NCI-H526 treated with DMSO at 0.1 percent for 48 hours (cell line): ENCODE data around the gene TMEM121.

Experiments
- DNase-seq: peaks from one replicate; lab custom pipeline; 2025; lab: John Stamatoyannopoulos, UW

TMEM121 gene

GRCh38 chr14:105525861-105526775, at the start of gene TMEM121:
Gene TMEM121, plus strand, starts transcription at chr14:105526583. Its CDS starts 2,252 bp downstream, at chr14:105528835.
- no peak for DNase-seq

GRCh38 chr14:105476831-105477659, 49.3 kb upstream of the TMEM121 start:
- DNase-seq, result no peak

DNA sequence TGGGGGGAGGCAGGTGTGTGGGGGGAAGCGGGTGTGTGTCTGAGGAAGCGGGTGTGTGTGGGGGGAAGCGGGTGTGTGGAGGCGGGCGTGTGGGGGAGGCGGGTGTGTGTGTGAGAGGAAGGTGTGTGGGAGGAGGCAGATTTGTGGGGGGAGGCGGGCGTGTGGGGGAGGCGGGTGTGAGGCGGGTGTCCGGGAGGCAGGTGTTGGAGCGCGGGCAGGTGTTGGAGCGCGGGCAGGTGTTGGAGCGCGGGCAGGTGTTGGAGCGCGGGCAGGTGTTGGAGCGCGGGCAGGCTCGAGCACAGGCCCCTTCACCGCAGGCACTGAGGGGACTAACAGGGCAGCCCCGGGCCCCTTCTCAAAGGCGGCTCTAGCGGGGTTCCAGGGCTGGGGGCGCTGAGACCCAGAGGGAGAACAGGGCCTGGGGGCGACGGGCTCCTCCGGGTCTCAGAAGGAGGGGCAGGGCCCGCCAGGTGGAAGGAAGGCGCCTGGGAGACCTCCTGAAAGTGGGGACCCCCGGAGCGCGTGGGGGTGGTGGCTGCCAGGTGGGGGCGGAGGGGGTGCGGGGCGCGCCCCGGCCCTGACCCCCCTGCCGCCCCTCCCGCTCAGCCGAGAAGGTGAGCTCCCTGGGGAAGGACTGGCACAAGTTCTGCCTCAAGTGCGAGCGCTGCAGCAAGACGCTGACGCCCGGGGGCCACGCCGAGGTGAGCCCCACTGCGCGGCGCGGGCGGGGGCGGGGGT, 48.6 kb upstream of the TMEM121 start:
- no peak for DNase-seq

GRCh38 chr14:105478398-105479251, 47.8 kb upstream of the TMEM121 start:
- DNase-seq, result no peak

- DNase-seq, result peak; percentile 20
Measured at GRCh38 chr14:105479431-105480158, 46.8 kb upstream of the TMEM121 start.

DNA sequence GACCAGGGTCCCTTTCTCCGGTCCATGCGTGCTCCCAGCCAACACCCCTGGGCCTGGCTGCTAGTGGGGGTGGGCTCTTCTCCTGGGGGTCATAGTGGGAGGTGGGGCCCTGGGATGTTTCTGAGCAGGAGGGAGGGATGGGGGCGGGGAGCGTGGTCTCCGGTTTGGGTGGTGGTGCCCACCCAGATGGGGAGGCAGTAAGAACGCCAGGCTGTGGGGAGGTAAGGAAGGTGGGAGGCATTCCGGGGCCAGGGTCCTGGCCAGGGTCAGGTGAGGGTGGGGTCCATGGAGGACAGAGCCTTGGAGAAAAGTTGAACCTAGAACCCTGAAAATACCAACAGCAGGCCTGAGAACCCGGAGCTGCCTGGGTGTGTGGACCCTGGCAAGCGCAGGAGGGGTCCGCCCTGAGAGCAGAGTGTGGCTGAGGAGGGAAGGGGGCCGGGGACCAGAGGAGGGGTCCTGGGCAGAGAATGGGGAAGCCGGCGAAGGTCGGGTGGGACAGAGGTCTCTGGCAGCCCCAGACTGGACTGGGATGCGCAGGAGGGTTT, 46.1 kb upstream of the TMEM121 start:
- no peak for DNase-seq

DNA sequence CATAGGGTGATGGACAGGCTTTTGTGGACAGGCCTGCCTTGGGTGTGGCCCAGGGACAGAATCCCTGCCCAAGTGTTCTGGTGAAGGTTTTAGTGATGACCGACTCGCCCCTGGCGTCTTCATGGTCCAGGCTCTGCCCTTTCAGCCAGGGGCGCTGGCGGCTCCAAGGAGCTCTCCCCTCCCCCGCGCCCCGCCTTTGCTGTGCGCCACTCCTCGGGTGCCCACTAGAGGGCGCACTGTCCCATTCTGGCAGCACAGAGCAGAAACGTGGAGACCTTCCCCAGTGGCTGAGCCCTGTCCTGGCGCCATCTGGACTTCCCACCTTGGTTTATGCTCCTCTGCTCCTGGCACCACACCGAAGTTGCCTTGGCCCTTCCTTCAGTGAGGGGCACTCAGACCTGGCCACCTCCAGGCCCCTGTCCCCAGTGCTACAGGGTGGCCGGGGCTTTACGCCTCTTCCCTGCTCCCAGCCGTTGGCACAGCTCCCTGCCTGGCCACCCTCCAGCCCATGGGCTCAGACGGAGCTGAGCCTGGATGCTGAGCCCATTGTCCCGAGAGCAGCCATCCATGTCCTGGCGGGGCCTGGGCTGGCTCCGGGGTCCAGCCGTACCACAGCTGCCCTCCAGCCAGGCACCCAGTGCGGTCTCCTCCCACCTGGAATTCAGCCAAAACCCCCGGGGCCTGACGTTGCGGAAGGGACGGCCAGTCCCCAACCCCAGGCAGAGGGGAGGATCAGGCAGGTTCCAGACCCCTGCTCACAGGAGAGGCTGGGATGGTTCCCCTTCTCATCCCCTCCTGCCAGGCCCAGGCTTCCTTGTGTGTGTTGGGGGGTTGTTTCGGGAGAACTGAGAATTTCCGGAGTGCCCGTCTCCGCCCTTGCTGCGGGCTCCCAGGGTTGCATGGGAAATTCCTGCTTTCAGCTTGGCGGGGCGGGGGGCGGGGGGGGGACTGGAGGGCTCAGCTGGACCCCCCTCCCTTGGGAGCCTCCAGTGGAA, 45.3 kb upstream of the TMEM121 start:
- DNase-seq, result peak; percentile 76

- peak; percentile 78 for DNase-seq
Measured at GRCh38 chr14:105481886-105482457, 44.4 kb upstream of the TMEM121 start.

- no peak for DNase-seq
Measured at GRCh38 chr14:105482486-105483110, 43.8 kb upstream of the TMEM121 start.

DNA sequence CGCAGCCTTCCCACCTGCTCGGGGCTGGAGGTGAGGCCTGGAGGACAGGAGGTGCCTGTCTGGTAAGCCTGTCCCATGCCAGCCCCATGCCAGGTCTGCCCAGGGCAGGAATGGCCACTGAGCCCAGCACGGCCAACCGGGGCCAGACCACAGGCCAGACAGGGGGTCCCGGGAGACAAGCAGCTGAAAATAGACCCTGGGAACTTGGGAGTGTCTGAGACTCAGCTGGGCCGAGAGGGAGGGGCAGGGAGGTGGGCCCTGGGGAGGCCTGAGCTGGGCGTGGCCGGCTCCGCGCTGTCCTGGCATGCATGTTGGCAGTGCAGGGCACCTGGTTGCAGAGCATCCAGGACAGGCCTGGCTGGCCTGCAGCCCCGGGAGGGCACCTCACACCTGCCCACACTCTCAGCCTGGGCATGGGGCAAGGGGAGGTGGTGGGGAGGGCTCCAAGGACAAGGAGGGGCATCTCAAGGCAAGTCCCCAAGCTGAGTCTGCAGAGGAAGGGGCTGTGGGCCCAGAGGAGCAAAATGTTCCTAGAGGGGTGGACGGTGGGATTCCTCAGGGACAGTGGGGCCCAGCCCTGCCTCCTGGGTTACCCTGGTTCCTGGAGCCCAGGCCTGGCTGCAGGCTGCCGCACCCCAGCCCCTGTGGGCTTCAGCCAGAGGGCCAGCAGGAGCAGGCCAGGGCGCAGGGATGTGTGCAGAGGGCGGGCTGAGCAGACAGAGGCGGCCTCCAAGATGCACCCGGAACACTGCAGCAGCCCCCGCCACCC, 42.9 kb upstream of the TMEM121 start:
- no peak for DNase-seq

- no peak for DNase-seq
Measured at GRCh38 chr14:105484069-105484996, 42.0 kb upstream of the TMEM121 start.

DNA sequence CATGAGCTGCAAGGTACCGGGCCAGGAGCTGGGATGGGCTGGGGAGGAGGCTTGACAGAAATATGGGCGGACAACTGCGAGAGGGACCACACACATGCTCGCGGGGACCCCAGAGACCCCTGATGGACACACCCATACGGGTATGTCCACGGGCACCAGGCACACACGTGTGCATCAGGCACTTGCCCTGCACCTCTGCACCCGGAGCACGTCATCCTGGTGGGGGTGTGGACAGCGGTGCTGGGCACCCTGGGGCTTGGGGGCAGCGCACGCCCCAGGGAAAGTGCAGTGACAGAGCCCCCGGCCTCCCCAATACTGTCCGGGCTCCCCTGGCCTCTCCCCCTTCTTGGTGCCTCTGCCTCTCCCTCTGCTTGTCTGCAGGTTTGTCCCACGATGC, 41.4 kb upstream of the TMEM121 start:
- DNase-seq, result no peak

DNA sequence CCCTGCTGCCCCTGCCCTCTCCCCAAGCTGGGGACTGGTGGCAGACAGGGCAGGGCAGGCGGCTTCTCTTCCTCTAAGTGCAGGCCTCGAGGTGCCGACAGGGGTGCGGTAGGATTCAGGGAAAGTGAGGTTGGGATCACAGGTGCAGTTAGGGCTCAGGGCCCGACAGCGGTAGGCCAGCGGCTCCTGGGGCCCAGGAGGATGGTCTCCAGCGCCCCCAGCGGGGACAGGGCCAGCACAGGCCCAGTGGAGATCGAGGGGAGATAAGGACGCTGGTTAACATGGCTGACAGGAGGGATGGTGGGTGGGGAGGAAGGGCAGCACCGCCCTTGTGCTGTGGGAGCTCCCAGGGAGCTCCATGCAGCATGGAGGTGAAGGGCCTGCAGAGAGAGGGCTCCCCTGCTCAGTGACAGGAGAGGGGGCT, 40.6 kb upstream of the TMEM121 start:
- peak; percentile 52 for DNase-seq

DNA sequence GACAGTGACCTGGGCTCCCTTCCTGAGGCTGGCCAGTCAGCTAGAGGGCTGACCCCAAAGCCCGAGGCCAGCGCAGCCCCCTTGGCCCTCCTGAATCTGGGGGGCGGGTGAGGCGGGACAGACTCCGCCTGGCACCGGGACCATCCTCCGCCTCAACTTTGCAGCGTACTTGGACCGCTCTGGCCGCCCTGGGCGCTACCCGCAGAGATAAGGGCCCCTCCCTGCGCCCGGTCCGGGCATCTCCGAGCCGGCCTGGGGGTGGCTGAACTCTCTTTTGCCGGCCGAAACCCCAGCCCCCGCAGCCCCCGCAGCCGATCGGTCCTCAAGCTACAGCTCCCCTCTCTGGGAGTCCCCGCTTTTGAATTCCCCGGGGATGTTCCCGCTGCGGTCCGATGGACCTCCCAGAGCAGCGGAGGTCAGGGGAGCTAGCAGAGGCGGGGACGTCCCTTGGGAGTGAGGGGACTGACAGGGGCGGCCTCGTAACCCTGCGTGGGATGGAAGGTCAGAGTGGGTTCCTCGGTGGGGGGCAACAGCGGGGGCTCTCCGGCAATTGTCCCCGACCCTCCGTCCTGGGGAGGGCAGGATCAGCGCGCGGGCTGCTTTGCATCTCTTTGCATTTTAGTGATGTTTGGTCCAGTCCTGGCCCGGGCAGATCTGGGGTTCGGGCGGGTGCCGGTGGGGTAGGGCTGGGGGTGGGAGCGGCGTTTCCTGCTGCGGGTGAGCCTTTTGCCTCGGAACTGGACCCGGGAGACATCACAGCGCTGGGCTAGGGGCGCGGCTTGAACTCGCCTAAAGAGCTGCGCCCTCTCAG, 40.0 kb upstream of the TMEM121 start, which contains the start of gene CRIP1:
Gene CRIP1, plus strand, starts transcription at position 724 of the 811 bp plus-strand sequence. CDS start 374 bp downstream, outside the sequence.
- DNase-seq, result peak; percentile 52

DNA sequence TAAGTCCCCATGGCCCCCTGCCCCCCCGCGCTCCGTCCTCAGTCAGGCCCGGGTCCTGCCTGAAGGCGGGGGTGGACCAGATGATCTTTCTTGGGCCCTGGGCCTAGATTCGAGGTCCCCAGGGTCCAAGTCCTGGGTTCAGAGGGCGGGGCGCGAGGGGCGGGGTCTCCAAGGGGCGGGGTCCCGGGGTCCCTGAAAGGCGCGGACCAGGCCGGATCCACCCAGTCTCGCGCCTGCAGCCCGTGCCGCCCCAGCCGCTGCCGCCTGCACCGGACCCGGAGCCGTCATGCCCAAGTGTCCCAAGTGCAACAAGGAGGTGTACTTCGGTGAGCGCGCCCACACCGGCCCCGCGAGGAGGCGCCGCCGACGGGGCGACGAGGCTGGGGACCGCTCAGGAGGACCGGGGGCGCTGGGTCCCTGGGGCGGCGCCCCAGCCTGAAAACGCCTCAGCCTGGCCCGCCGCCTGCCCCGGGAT, 39.4 kb upstream of the TMEM121 start:
- DNase-seq, result no peak
